HS-5 (cell line): ENCODE results near the gene PSMD2.
"Not testable (repeated sequence)": the region's sequence is repeated elsewhere in the genome, so short reads cannot be mapped to it uniquely, and the experiment has no call there.

Experiments
- DNase-seq: peaks from one replicate; pipeline ENCODE4 v3.0.0-alpha.2; 2012; ENCODE audit warnings: low read depth

Gene PSMD2

DNA sequence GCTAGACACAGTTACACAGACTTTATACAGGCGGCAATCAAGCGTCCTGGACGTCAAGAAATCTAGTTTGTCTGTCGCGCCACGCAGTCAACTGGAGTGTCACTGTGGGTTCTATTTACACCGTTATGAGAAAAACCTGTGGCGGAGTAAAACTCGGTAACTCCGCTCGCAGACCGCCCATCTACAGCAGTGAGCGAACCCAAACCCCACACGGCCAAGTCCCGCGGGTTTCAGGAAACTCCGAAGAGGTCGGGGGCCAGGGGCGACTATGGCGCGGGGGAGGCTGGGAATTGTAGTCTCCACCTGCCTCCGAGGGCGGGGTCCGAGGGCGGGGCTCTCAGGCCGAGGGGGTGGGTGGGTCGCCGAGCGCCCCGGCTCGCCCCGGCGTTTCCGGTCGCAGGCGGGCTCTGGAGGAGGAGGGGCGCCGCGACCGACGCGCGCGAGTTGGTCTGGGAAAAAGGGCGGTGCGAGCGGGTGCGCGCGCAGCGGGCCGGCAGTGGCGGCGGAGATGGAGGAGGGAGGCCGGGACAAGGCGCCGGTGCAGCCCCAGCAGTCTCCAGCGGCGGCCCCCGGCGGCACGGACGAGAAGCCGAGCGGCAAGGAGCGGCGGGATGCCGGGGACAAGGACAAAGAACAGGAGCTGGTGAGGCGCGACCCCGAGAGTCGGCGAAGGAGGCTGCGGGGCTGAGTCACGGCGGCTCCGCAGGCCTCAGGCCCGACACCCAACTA, at the start of gene PSMD2:
Gene PSMD2 (plus strand): TSS at position 483 of the 729 bp plus-strand sequence. CDS start 26 bp downstream, at position 509.
- peak; percentile 69 for DNase-seq

DNA sequence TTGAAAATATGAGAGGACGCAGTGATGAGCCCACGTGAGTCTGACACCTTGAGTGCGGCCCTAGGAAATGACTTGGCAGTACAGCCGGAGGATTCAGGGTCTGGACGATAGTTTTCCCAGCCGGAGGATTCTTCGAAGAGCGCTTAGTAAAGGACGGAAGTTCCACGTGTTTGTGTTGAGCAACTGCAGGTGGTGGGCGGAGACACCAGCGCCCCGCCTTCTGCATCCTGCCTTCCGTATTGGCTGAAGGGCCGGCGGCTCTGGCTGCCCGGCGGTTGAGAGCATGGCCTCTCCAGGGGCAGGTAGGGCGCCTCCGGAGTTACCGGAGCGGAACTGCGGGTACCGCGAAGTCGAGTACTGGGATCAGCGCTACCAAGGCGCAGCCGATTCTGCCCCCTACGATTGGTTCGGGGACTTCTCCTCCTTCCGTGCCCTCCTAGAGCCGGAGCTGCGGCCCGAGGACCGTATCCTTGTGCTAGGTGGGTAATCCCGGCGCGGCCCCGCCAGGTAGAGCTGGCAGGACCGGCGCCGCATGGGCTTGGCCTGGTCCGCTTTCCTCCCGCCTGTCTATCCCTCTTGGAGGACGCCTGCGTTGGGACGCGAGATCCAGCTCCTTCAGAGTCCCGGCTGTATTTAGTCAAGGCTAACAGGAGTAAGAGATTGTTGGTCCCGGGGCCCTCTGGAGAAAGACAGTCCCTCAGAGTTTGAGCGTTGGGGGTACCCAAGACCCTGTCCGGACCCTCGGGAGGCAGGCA, 49.5 kb upstream of the PSMD2 start, which contains the start of gene EEF1AKMT4:
Gene EEF1AKMT4 (plus strand): TSS at position 261 of the 755 bp plus-strand sequence. CDS start 23 bp downstream, at position 284.
- peak; percentile 95 for DNase-seq

DNA sequence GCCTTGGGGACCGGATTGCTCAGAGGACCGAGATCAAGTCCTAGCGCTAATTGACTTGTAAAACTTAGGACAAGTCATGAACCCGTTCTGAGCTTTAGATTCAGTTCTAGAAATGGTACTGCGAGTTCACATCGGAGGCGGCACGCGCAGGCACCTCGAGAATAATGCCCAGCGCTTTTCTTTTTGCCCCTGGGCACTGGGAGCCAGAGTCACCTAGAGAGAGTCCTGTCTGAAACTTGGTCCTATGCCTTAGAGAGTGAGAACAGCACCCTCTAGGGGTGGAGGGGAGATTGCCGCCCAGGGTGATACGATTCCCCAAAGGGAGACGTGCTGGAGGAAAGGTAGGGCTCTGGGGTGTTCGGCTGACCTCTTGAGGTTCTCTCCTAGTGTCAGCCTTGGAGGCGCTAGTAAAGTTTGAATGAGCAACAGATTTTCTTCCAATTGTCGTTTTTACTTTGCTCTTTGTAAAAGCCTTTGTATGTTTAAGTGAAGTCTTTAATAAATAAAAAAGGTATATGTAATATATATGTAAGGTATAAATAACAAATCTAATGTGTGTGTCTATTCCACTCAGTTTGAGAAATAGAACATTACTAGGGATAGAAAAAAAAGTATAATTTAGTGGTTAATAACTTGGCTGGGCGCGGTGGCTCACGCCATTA, 48.7 kb upstream of the PSMD2 start:
- DNase-seq, result peak; percentile 87

DNA sequence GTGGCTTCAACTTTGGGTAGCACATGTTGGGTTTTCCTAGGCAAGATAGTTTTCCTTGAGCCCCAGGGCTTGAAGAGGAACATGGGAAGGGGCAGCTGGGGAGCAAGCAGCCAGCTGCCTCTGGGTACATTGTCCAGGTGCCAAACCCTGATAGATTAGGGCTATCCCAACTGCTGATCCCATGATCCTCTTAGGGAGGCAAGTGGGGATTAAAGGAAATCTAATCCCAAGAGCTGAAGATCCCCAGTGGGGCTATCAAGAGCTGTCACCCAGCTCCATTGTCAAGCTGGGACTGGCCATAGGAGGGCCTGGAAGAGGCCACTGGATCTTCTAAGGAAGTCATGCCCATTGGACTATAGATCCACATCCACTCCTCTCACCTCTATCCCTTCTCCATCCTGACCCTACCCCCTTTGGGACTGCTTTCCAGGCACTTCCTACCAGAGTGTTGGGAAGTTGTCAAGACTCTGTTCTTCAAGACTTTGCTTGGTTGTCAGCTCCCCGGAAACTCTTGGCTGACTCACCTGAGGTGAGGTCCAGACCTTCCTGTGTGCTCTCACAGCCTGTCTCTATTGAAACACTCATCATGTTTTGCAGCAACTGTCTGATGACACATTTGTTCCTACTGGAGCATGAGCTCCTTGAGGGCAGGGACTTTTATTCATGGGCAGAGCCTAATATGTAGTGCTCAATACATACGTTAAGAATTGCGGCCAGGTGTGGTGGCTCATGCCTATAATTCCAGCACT, 43.6 kb upstream of the PSMD2 start:
- no peak for DNase-seq

DNA sequence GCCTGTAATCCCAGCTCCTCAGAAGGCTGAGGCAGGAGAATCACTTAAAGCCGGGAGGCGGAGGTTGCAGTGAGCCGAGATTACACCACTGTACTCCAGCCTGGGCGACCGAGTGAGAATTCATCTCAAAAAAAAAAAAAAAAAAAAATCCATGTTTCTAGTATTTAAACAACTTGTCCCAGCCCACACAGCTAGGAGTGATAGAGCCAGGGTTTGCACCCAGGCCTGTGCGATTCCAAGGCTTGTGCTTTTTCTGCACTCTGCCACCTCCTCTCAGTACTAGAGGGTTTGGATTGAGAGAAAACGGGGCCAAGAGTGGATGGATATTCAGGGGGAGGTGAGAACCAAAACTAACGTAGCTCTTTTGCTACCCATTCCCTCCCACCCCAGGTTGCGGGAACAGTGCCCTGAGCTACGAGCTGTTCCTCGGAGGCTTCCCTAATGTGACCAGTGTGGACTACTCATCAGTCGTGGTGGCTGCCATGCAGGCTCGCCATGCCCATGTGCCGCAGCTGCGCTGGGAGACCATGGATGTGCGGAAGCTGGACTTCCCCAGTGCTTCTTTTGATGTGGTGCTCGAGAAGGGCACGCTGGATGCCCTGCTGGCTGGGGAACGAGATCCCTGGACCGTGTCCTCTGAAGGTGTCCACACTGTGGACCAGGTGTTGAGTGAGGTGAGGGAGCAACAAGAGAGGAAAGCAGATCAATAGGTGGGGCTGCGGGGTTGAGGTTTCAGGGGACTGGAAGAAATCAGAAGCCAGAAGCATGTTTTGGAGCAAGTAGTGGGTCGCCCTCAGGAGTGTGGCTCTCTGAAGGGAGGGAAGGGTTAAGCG, 41.7 kb upstream of the PSMD2 start:
- no peak for DNase-seq

DNA sequence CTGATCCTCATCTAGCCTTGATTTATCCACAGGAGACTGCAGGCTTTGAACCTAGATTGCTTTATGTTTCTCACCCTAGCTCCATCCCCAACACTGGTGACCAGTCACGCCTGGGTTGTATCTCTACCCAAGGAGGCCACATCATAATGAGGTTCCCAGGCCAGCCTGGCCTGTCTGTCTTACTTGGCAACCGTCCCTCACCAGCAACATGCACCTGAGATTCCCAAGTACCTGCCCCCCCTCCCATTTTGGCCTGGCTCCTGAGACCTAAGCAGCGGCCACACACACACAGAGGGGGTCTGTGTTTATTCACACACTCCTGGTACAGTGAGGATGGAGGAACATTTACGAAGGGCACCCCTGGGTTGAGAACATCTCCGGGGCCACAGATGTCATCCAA, 40.1 kb upstream of the PSMD2 start:
- no peak for DNase-seq

DNA sequence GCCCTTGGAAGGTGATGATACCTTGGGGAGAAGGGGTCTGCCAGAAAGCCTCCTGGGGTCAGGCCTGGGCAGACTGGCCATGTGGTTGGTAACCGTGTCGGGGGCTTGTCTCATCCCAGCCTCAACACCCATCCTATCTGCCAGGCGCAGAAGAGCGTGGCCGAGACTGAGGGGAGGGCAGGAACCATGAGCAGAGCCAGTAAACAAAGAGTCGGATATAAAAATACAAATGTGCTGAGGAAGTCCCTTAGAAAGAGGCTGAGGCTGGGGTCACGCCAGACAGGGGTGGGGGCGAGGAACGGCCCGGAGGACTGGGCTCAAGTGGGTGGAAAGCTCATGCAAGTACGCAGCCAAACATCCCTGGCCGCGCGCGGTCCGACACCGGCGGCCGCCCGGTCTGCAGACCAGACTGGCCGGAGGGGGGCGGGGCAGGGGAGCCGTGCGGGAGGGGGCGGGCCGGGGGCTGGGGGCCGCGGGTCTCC, 39.6 kb upstream of the PSMD2 start:
- no peak for DNase-seq

DNA sequence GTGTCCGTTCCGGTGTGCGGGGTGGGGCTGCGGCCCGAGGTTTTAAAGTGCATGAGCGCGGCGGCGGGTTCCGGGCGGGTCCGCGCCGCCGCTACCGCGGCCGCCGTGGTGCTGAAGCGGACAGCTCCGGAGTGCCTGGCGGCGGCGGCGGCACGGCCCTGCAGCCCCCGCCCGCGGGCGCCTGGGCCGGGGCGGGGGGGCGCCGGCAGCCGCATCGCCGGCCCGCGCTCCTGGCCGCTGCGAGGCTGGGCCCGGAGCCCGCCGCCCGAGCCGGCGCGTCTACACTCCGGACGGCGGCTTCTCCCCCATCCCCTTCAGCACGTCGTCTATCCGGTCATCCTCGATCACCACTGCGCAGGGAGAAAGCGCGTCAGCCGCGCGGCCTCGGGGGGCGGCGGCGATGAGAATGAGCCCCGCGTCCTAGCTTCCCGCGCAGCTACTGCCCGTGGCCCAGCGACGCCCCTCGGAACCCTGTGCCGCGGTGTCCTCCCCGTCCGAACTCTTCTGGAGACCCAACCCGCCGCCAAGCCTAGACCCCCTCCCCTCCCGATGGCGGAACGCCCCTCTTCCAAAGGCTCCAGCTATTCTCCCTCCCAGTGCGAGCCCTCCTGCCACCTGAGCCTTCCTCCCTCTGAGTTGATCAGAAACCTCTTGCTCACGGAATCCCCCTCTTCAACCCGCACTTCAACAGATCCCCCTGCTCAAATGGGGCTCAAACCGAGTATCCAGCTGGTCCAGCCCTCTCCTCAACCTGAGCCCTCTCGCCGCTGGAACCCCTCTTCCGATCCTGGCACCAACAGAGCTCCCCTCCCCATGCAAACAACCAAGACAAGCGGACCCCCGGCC, 38.9 kb upstream of the PSMD2 start:
- no peak for DNase-seq

DNA sequence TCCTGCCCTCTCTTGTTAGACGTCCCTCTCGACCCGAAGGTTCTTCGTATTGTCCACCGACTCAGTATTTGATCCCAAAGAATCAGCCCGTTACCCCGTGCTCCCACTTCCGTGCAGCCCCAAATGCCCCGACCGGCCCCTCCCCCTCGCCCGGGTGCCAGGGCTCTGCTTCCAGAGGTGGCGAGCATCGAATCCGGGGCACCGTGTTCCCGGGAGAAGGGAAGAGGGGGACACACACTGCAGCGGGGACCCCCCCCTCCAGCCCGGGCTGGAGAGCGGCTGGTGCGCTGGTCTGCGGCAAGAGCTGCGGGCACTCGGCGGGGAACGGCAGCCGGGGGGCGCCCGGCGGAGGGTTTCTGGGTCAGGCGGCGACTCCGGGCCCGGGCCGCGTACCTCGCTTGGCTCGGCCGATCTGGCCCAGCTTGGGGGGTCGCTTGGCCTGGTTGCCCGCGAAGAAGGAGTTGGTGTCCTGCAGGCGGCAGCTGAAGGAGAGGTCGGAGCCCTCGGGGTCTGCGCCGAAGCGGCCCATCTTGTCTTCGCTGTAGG, 38.2 kb upstream of the PSMD2 start:
- no peak for DNase-seq

DNA sequence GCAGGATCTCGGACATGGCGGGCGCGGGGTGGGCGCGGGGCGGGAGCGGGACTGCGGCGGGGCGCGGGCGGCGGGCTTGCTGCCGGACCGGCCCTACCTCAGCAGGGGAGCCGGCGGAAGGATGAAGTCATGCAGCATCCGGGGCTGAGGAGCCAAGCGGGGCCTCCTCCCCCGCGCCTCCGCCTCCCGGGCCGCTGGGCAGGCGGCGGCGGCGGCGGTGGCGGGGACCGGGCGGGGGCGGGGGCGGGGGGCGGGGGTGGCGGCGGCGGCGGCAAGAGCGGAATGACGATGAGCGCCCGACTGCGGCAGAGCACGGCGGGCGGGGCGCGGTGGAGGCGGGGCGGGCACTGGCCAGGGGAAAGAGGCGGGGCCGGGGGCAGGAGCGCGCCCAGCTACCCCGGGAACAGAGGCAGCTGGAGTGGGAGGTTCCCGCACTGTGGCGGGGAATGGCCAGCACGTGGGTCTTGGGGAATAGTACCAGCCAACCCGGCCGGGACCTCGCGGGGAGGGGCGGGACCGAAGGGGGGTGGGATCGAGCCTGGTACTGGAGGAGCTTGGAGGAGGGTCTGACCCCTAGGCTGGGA, 37.7 kb upstream of the PSMD2 start, which contains the start of gene CAMK2N2:
Gene CAMK2N2 (minus strand): TSS at position 284 of the 584 bp plus-strand sequence. CDS start 268 bp downstream, at position 16.
- DNase-seq, result peak; percentile 45

DNA sequence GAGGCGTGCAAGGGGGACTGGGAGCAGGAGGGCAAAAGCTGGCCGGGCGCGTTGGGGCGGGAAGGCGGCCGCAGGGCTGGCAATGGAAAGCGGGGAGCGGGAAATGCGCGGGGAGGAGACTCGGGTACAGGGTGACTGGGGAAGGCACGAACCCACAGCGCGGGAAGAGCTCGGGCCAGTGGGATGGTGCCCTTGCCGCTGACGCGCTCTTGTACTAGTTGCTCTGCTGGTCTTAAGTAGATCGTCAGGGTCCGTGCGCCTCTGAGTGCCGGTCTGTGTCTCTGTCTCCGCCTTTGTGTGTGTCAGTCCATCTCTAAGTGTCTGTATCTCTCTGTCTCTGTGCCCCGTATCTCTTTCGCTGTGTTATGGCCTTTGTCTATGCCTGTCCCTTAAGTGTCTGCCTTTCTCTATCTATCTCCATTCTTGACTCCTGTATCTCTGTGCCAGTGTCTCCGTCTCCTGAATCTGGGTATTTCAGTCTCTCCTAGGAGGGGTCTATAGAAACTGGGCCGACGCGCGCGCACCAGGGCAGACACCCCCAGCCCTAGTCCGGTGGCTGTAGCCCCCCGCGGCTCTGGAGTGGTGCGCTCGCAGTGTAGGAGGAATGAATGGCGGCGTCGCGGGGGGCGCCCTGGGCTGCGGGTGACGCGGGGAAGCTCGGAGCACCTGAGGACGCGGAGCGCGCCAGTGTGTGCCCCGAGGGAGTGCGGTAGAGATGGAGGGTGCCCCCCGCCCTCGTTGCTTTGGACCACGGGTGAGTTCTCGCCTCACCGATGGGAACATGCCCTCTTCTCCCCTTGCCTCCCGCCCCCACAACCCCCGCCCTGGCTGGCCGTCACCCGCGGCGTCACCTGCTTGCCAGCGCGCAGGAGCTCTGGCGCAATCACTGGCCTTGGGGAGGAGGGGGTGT, 36.9 kb upstream of the PSMD2 start:
- no peak for DNase-seq

DNA sequence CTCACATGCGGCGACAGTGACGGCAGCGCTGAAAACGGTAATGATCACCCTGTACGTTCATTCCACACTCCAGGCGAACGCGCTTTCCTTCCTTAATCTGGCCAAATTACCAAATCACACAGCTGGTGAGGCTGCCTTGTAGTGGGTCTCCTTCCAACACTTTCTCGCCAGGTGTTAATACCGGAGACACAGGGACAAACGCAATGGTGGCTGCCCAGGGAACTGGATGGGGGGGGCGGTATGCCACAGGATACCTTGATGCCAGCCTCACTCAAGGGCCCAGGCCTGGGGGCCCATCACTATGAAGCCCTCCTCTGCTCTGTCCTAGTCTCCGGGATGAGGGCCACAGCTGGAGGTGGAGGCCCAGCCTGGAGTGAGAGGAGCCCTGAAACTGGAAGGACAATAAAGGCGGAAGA, 36.3 kb upstream of the PSMD2 start:
- no peak for DNase-seq

DNA sequence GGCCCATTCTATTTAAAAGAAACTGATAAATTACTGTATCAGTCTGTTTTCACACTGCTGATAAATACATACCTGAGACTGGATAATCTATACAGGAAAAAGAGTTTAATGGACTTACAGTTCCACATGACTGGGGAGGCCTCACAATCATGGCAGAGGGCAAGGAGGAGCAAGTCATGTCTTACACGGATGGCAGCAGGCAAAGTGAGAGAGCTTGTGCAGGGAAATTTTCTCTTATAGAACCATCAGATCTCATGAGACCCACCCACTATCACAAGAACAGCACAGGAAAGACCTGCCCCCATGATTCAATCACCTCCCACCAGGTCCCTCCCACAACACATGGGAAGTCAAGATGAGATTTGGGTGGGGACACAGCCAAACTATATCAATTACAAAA, 31.8 kb upstream of the PSMD2 start:
- DNase-seq, result not testable (repeated sequence)

DNA sequence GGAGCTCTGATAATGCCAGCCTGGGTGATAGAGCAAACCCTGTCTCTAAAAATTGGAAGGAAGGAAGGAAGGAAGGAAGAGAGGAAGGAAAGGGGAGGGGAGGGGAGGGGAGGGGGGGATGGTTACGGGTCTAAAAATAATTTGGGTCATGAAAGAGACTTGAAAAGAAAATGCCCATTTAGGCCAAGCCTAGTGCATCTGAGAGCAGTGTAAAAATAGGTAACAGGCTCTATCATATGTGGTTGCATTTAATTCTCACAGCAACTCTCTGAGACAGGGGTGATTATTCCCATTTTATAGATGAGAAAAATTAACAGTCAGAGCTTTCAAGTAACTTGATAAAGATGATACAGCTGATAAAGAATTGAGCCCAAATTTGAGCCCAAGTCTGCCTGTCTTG, 26.8 kb upstream of the PSMD2 start:
- DNase-seq, result no peak

DNA sequence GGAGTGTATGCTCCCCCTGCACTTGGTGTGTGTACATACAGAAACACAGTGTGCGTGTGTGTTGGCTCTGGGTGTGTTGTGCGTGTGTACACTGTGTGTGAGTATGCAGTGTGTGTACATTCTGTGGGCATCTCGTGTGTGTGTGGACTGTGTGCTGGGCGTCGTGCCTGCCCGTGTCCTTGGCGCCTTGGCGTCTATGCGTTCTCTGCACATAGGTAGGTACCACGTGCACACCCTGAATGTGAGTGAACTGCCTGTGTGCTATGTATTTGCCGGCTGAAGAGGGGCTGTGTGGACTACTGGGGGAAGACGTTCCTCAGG, 23.7 kb upstream of the PSMD2 start:
- DNase-seq, result no peak

DNA sequence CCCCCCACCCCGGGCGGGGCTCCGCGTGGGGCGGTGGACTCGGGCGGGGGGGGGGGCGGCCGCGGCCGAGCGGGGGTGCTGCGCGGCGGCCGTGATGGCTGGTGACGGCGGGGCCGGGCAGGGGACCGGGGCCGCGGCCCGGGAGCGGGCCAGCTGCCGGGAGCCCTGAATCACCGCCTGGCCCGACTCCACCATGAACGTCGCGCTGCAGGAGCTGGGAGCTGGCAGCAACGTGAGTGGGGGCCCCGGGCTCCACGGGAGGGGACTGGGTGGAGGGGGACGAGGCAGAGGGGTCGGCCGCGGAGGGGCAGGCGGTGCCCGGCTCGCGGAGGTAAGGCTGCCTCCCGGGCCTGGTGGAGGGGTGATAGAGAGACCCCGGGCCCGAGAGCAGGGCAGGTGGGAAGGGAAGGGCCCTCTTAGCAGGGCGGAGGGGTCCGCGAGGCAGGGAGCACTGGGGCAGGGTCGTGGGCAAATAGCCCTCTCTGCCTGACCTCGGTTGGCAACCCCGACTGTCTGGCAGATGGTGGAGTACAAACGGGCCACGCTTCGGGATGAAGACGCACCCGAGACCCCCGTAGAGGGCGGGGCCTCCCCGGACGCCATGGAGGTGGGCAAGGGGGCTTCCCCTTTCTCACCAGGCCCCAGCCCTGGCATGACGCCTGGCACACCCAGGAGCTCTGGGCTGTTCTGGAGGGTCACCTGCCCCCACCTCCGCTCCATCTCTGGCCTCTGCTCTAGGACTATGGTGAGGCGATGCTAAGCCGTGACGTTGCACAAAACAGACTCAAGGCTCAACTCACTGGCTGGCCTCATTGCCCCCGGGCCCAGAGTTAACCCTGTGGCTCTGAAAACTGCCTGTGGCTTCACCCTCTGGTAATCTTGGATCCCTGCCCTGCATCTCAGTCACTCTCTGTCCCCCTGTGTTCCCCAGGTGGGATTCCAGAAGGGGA, 22.8 kb upstream of the PSMD2 start, which contains the start of gene ECE2:
Gene ECE2 (plus strand): TSS at position 62 of the 950 bp plus-strand sequence. CDS start 132 bp downstream, at position 194.
- DNase-seq, result no peak

DNA sequence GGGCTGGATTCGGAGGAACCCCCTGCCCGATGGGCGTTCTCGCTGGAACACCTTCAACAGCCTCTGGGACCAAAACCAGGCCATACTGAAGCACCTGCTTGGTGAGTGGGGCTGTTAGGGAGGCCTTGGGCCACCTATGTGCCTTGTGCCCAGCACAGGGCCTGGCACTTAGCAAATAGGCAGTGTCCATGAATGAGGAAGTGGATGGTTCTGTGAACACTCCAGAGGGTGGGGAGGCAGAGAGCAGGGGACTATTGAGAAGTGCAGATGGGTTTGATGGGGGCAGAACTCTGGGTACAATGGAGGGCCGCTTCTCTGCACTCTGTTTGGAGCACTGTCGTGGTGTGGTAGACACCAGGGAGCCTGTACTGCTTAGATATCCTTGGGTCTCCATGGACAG, 21.7 kb upstream of the PSMD2 start:
- DNase-seq, result no peak
